ENCODE results near the gene APOC1.
"Not testable (repeated sequence)": the region's sequence is repeated elsewhere in the genome, so short reads cannot be mapped to it uniquely, and the experiment has no call there.

The APOC1 gene

GRCh38 chr19:44924243-44924725 is 9.9 kb downstream of the APOC1 start:
- no peak for DNase-seq

- no peak for DNase-seq
Measured at GRCh38 chr19:44925114-44925891, 10.9 kb downstream of the APOC1 start.

DNA sequence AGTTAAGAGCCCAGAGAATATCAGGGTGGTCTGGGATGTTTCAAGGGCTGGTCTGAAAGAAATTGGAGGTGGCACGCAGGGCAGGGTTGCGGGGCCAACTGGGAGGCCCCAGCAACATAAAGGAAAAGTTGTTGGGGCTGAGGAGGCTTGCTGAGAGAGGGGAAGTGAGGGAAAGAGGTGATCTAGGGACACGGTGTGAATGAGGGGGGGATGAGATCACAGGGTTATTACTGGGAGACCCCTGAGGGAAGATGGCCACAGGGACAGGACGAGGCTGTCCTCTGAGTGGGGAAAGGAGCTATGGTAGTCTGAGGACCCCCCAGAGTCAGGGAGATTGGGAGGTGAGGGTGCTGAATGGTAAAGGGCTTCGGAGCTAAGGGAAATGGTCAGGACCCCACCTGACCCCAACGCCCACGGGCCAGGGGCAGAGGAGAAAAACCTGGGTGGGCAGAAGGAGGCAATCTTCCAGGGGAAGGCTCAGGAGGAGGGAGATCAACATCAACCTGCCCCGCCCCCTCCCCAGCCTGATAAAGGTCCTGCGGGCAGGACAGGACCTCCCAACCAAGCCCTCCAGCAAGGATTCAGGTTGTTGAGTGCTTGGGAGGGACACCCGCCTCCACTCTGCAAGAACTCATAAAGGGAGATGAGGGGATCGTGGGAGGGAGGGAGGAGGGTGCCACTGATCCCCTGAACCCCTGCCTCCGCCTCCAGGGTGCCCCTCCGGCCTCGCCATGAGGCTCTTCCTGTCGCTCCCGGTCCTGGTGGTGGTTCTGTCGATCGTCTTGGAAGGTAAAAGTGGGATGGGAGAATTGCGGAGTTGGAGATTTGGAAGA is 12.1 kb downstream of the APOC1 start:
- not testable (repeated sequence) for DNase-seq

GRCh38 chr19:44927746-44928145 is 13.3 kb downstream of the APOC1 start:
- no peak for DNase-seq

DNA sequence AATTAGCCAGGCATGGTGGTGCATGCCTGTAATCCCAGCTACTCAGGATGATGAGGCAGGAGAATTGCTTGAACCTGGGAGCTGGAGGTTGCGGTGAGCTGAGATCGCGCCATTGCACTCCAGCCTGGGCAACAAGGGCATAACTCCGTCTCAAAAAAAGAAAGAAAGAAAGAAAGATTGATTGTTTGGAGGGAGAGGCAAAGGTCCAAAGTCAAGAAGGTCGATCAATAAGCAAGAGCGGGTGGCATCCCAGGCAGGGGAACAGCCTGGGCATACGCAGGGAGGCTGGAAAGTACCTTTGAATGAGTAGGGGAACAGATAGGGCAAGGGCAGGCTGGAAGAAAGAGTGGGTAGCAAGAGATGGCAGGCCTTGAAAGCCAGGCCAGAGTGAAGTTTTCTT is 15.7 kb downstream of the APOC1 start:
- DNase-seq, result no peak

DNA sequence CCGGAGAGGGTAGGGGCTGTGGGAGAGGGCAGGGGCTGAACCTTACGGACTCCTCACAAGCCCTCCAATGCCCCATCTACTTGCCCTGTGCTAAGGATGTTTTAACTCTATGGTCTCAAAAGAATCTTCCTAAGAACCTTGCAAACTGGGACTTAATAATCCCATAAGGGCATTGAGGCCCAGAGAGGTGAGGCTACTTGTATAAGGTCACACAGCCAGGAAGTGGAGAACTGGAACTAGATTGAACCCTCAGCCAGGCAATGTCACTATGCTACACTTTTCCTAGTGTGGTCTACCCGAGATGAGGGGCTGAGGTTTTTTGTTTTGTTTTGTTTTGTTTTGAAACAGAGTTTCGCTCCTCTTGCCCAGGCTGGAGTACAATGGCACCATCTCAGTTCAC is 17.1 kb downstream of the APOC1 start:
- DNase-seq, result no peak

DNA sequence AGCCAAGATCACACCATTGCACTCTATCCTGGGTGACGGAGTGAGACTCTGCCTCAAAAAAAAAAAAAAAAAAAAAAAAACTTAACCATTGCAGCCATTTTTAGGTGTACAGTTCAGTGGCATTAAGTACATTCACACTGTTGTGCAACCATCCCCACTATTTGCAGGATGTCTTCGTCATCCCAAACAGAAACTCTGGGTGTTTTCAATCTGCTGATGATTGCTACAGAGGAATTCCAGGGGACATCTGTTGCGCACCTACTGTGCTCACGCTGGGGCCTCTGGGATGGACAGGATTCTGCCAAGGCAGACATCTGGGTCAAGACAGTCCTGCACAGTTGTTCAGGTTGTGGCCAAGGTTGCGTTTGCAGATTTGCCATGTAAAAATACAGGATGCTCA is 25.3 kb downstream of the APOC1 start:
- no peak for DNase-seq

DNA sequence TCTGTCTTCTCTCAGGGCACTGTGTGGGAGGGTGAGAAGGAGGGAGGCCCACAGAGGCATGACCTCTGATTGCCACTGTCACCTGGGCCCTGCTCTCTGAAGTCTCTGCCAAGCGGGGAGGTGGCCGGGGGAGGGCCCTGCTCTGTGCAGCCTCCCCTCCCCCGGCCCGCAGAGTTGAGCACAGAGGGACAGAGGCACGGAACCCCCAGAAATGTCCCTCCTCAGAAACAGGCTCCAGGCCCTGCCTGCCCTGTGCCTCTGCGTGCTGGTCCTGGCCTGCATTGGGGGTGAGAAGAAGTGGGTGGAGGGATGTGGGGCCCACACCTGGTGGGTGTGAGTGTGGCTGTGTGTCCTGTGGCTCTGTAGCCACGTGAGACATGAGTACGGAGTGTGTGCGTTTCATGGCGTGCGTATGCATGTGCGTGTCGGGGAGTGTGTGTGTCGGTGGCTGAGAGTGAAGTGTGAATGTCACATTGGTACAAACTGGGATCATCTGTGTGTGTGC is 27.7 kb downstream of the APOC1 start, which contains the start of gene APOC4:
Gene APOC4 (plus strand): TSS at position 171 of the 505 bp plus-strand sequence. CDS start 41 bp downstream, at position 212.
- no peak for DNase-seq

DNA sequence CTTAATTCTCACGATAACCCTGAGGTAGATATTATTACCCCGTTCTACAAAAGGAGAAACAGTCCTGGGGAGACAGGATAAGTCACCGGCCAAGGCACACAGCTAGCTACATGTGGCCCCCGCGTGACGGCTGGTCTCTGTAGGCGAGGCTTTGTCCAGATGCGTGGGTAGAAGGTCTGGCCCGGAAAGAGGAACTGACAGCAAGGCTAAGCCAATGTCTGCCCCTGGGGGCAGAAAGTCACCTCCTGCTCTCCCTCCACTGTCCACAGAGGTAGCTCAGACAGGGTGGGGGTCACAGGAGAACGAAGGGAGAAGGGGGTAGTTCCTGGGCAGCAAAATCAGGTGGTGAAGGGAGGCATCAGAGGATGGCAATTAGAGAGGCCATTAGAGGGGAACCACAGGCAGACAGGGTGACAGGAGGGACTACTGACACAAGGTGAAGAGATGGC is 29.4 kb downstream of the APOC1 start:
- no peak for DNase-seq

GRCh38 chr19:44947041-44947581 is 32.7 kb downstream of the APOC1 start:
- no peak for DNase-seq

GRCh38 chr19:44948237-44948636 is 33.8 kb downstream of the APOC1 start:
- no peak for DNase-seq

DNA sequence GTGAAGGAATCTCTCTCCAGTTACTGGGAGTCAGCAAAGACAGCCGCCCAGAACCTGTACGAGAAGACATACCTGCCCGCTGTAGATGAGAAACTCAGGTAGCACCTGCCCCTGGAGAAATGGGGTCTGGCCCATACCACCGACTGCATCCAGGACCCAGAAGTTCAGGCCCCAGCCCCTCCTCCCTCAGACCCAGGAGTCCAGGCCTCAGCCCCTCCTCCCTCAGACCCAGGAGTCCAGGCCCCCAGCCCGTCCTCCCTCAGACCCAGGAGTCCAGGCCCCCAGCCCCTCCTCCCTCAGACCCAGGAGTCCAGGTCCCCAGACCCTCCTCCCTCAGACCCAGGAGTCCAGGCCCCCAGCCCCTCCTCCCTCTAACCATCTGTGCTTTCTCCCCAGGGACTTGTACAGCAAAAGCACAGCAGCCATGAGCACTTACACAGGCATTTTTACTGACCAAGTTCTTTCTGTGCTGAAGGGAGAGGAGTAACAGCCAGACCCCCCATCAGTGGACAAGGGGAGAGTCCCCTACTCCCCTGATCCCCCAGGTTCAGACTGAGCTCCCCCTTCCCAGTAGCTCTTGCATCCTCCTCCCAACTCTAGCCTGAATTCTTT is 34.5 kb downstream of the APOC1 start:
- no peak for DNase-seq

- DNase-seq, result no peak
Measured at GRCh38 chr19:44949550-44949949, 35.1 kb downstream of the APOC1 start.

DNA sequence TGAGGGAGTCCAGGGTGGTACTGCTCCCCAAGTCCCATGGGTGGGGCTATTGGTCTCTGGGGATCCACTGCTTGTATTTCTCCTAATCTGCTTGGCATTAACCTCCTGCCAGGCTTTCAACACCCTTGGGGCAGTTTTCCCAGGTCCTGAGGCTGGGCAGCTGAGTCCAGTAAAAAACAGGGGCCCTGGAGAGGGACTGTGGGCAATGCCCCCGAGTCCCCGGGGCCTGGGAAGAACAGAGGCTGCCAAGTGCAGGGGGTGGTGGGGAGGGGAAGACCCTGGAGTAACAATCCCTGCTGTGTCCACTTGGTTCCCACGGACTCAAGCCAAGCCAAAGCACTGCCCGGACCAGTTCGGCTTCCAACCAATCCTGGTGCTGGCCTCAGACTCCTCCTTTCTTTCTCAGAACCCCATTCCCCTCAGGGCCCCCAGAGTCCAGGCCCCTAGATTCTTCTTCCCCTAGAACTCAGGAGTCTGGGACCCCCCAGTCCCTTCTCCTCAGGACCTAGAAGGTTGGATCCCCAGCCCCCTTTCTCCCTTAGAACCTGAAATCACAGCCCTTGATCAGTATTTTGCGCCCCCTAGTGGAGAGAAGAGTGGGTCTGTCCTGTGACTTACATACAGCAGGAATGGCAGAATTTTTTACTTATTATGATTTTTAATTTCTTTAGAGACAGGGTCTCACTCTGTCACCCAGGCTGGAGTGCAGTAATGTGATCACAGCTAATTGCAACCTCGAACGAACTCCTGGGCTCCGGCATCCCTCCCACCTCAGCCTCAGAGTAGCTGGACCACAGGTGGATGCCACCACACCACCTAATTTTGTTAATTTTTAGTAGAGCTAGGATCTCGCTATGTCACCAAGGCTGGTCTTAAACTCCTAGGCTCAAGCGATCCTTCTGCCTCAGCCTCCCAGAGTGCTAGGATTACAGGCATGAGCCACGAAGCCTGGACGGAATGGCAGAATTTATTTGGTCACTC is 37.1 kb downstream of the APOC1 start:
- peak; percentile 63 for DNase-seq

DNA sequence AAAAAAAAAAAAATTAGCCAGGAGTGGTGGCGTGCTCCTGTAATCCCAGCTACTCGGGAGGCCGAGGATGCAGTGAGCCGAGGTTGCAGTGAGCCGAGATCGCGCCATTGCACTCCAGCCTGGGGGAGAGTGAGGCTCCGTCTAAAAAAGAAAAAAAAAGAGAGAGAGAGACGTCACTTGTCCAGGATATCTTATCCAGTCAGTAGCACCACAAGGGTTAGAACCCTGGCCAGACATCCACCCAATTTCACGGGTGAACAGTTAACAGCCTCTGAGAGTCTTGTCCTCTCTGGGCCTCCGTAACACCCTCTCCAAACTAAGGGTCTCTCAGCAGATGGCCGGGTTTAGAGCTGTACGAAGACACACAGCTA is 39.9 kb downstream of the APOC1 start:
- DNase-seq, result no peak

DNA sequence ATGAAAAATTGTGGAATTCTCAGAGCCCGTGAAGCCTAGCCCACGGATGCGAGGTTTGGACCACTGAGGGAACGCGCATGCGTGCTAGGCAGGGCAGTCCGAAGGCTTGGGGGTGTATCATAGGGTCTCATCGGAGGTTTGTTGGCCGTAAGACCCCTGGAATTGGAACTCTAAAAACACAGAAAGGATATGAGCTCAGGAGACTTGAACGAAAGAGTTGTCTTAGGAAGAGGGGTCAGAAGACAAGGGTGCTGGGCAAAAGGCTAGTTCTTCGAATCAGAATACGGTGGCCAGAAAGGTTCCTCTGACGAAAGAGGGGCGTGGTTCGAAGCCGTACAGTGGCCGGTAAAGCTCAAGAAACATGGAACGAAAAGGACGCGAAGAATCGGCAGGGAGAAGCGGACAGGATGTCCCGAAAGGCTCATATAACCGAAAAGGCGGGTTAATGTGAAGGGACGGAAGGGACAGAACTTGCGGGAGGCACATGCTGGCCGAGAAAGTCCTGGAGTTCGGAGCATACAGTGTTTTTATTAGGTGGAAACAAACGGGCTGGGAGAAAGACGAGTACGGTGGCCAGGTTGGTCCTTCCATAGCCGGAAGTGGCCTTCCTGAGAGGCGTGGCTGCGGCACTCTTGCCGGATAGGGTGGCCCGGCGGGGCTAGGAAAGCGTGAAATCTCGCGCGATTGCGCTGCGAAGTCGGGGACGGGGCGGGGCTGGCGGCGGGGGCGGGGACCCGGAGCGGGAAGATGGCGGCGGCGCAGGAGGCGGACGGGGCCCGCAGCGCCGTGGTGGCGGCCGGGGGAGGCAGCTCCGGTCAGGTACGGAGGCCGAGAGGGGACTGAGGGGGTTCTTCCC is 40.5 kb downstream of the APOC1 start, which contains the start of gene CLPTM1:
Gene CLPTM1 (plus strand): TSS at position 732 of the 856 bp plus-strand sequence. CDS start 16 bp downstream, at position 748.
- DNase-seq, result peak; percentile 98

DNA sequence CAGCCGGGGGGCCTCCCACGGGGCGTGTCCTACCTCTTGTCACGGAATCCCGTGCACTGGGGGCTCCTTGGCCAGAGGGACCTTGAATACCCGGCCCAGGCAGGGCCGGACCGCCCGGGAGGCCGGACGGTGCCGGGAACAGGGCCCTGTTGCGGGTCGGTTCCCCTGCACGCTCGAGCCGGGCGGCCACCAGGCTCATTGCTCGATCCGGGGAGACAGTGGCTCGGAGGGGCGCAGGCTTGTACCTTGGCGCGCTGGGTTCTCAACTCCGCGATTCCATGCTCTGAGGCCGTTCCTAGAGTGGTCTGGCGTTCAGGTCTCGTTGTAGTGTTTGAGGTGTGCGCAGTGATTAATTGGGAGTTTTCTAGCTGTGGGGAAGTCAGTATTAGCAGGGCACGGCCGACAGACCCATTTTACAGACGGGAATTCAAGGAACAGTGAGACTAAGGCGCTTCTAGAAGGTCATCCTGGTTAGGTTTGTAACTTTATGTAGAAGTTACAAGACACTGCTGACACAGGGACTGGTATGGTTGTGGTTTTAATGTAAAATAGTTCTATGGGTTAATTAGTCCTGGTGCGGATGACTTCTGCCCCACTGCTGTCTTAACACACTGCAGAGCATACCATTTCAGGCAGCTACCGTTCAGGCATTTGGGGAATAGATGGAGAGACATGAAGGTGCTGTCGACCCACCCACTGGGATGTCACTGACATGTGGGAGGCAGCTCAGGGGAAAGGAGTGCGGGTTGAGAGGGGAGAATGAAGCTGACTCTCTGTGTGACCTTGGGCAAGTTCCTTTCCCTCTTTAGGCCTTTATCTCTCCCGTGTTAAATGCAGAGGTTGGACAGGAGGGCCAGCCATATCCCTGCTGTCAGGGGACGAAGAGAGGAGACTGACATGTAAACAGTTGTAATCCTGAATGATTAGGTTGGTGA is 41.4 kb downstream of the APOC1 start:
- peak; percentile 11 for DNase-seq

- no peak for DNase-seq
Measured at GRCh38 chr19:44957526-44957925, 43.1 kb downstream of the APOC1 start.

GRCh38 chr19:44958090-44958489 is 43.7 kb downstream of the APOC1 start:
- no peak for DNase-seq
